HCT116 (cell line): Measurements from ENCODE around the gene RASGRP2. TPM values are rescaled to one million over a fixed set of nuclear protein-coding genes. Genes with fewer than 3 reads are reported as not detected.

ENCODE experiments used
- ATAC-seq: fragments of 200-7000 bp; cut with Tn5 transposase; 2 replicates; pipeline ENCODE4 v1.9.1; 2020; ENCODE audit warnings: mild to moderate bottlenecking, moderate library complexity
- BruUV-seq: library from RNA; stranded (reverse); fragments of 400-500 nt; replicated peaks from 2 replicates; lab custom pipeline; 2021; lab: Mats Ljungman, UMichigan
- CTCF ChIA-PET: fragments of 300-600 bp; sonication (Branson Sonifier 250); formaldehyde crosslinking; loops from one replicate; lab custom pipeline; 2021; ENCODE audit warnings: antibody characterized with exemption; lab: Charles Lee
- POLR2A ChIA-PET: fragments of 300-600, 350-600 bp; sonication (Branson Sonifier 250); formaldehyde crosslinking; loops from one replicate; lab custom pipeline; 2021; ENCODE audit warnings: antibody characterized with exemption; lab: Charles Lee
- RAD21 ChIA-PET, 2 experiments: fragments of 300-600 bp; sonication (Branson Sonifier 250); formaldehyde crosslinking; loops; one replicate each; lab custom pipeline; 2023; ENCODE audit warnings: low total read pairs in 2 of 2; ENCODE audit not compliant: uncharacterized antibody in 2 of 2, unreplicated experiment in 2 of 2, low non-redundant PET in 1 of 2; lab: Charles Lee
- DNase-seq: peaks from one replicate; pipeline ENCODE4 v3.0.0-alpha.2; 2010; ENCODE audit warnings: low read depth, low spot score
- H2AFZ ChIP-seq: fragments of 200-600 bp; shearing (Covaris generic), sonication (generic); 2 replicates; pipeline ENCODE4 v1.6.1; 2017; ENCODE audit warnings: low read depth, mixed run types, mixed read lengths, antibody characterized with exemption, low read length; ENCODE audit not compliant: poor library complexity, severe bottlenecking
- H3K27ac ChIP-seq: 2 replicates; pipeline ENCODE4 v1.5.1; 2012; ENCODE audit warnings: low read depth, low read length
- H3K27me3 ChIP-seq: fragments of 200-600 bp; sonication (generic); 2 replicates; pipeline ENCODE4 v1.6.1; 2016; ENCODE audit warnings: mixed run types, low read length, mixed read lengths; ENCODE audit not compliant: insufficient read depth
- H3K36me3 ChIP-seq, 2 experiments: fragments of 200-500 bp in 1 of 2; fragments of 200-600 bp in 1 of 2; sonication (Bioruptor generic) in 1 of 2; sonication (generic) in 1 of 2; 2 replicates each; pipeline versions ENCODE4 v1.5.1 to v1.6.1; 2014 to 2016; ENCODE audit warnings: low read length in 2 of 2, inconsistent platforms in 1 of 2, mixed read lengths in 1 of 2, mixed run types in 1 of 2; ENCODE audit not compliant: insufficient read depth in 2 of 2, control insufficient read depth in 1 of 2
- H3K4me1 ChIP-seq, 2 experiments: fragments of 200-600 bp in 1 of 2; sonication (generic) in 1 of 2; 2 replicates each; pipeline versions ENCODE4 v1.5.1 to v1.6.1; 2012 to 2017; ENCODE audit warnings: low read length in 2 of 2, inconsistent platforms in 1 of 2, mild to moderate bottlenecking in 1 of 2, mixed read lengths in 1 of 2, mixed run types in 1 of 2, moderate library complexity in 1 of 2; ENCODE audit not compliant: insufficient read depth in 2 of 2, control insufficient read depth in 1 of 2
- H3K4me2 ChIP-seq: fragments of 200-600 bp; sonication (generic); 2 replicates; pipeline ENCODE4 v1.6.1; 2017; ENCODE audit warnings: mixed run types, low read length, mixed read lengths
- H3K4me3 ChIP-seq, 2 experiments: fragments of 200-600 bp in 1 of 2; sonication (generic) in 1 of 2; replicated peaks in 1 of 2; 2 replicates each; pipeline ENCODE4 v1.5.1; 2011 to 2016; ENCODE audit warnings: low read length in 2 of 2, control low read depth in 1 of 2, low read depth in 1 of 2, mild to moderate bottlenecking in 1 of 2, mixed read lengths in 1 of 2, mixed run types in 1 of 2
- H3K79me2 ChIP-seq: fragments of 200-600 bp; sonication (generic); 2 replicates; pipeline ENCODE4 v1.6.1; 2017; ENCODE audit warnings: mild to moderate bottlenecking, mixed run types, low read length, moderate library complexity, mixed read lengths; ENCODE audit not compliant: insufficient read depth
- H3K9ac ChIP-seq: fragments of 200-600 bp; sonication (generic); 2 replicates; pipeline ENCODE4 v1.6.1; 2016; ENCODE audit warnings: low read length, mixed read lengths
- H3K9me2 ChIP-seq: fragments of 200-600 bp; sonication (generic), shearing (Covaris generic); 2 replicates; pipeline ENCODE4 v1.6.1; 2017; ENCODE audit warnings: mixed run types, mild to moderate bottlenecking, moderate library complexity; ENCODE audit not compliant: insufficient read depth
- H3K9me3 ChIP-seq, 2 experiments: fragments of 200-500 bp in 1 of 2; fragments of 200-600 bp in 1 of 2; sonication (Bioruptor generic) in 1 of 2; sonication (generic) in 1 of 2; 2 replicates each; pipeline ENCODE4 v1.6.1; 2014 to 2017; ENCODE audit warnings: low read length in 2 of 2, mixed read lengths in 2 of 2, inconsistent platforms in 1 of 2, low read depth in 1 of 2, mild to moderate bottlenecking in 1 of 2, mixed run types in 1 of 2, moderate library complexity in 1 of 2; ENCODE audit not compliant: control insufficient read depth in 1 of 2, insufficient read depth in 1 of 2
- H4K20me1 ChIP-seq: fragments of 200-600 bp; sonication (generic), shearing (Covaris generic); 2 replicates; pipeline ENCODE4 v1.6.1; 2017; ENCODE audit warnings: mixed run types, mild to moderate bottlenecking, moderate library complexity; ENCODE audit not compliant: insufficient read depth
- ATF3 ChIP-seq: IDR thresholded peaks from 2 replicates; pipeline ENCODE4 v1.6.1; 2012
- EGR1 ChIP-seq: IDR thresholded peaks from 2 replicates; pipeline ENCODE4 v1.6.1; 2012; ENCODE audit warnings: low read depth
- EZH2 ChIP-seq: fragments of 200-600 bp; sonication (generic); IDR thresholded peaks from 2 replicates; pipeline ENCODE4 v1.6.1; 2017; ENCODE audit warnings: antibody characterized with exemption, mixed run types
- EZH2phosphoT487 ChIP-seq: fragments of 200-600 bp; IDR thresholded peaks from 2 replicates; pipeline ENCODE4 v1.6.1; 2018; ENCODE audit warnings: antibody characterized with exemption, borderline replicate concordance
- JUND ChIP-seq: IDR thresholded peaks from 2 replicates; pipeline ENCODE4 v1.6.1; 2012
- MAX ChIP-seq: IDR thresholded peaks from 2 replicates; pipeline ENCODE4 v1.6.1; 2012
- RAD21 ChIP-seq: IDR thresholded peaks from 2 replicates; pipeline ENCODE4 v1.6.1; 2012; ENCODE audit warnings: low read depth, mild to moderate bottlenecking
- REST ChIP-seq: IDR thresholded peaks from 2 replicates; pipeline ENCODE4 v1.6.1; 2012; ENCODE audit warnings: low read depth
- intact Hi-C: fragments of 100-400 bp; cut with micrococcal nuclease; formaldehyde crosslinking; loops from 2 replicates; pipeline ENCODE4 v1.10.0; 2022
- total RNA-seq: library from RNA; stranded (reverse); gene quantifications from one replicate; pipeline ENCODE4 v1.2.1, GENCODE V29; 2021; ENCODE audit not compliant: unreplicated experiment
- TF ChIP-seq, protein P1 (sequence below), 3 experiments: fragments of 200-600 bp in 1 of 3; sonication (generic) in 1 of 3; IDR thresholded peaks in 2 of 3; conservative IDR thresholded peaks in 1 of 3; 2 replicates each; pipeline ENCODE4 v1.5.1; 2012 to 2017; ENCODE audit warnings: low read depth in 2 of 3, low read length in 2 of 3, antibody characterized with exemption in 1 of 3, borderline replicate concordance in 1 of 3, control low read depth in 1 of 3, mild to moderate bottlenecking in 1 of 3, mixed read lengths in 1 of 3, mixed run types in 1 of 3, moderate library complexity in 1 of 3; ENCODE audit not compliant: insufficient read depth in 1 of 3

Gene RASGRP2
- total RNA-seq, 1 experiment from 2014 or later = 12.8 TPM

DNA sequence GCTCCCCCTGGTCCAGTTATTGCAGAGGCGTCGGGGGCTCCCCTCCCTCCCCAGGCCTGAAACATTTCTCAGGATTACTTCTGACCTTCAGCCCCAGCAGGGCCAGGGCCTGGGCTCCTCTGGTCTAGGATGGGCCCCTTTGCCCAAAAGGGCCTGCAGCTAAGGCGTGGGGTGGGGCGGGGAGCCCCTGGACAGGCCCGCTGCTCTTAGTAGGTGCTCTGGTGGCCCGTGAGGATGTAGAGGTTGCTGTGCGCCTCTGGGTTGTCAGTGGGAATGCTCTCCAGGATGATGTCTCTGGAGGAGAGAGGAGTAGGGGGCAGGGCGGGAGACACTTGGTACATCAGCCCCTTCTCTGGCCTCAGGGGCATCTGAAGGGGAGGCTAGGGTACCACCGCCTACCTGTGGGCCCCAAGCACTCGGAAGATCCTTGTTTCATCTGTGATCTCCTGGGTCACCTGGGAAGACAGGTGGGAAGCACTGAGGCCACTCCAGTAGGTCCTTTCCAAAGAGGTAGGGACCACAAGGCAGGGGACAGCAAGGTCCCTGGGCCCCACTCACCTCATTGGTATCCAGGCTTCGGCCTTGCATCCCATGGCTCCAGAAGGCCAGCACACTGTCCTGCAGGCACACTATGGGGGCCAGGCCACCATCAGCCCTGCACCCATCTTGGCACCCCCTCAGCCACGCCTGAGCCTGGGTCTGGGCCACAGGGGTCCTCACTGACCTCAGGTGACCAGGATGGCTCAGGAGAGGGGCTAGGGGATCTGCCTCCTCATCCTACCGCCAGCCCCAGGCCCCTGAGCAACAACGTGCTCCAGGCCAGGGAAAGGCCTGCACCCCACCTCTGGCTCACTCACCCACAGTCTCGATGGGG, 45.6 kb upstream of the RASGRP2 start:
- no peak overlapping the region for H2AFZ ChIP-seq
- H3K4me3 ChIP-seq = no peak overlapping the region
- no peaks in the 10 kb centered on the region for H3K9me2 ChIP-seq
- H3K27ac ChIP-seq = no peak overlapping the region
- H3K9me3 ChIP-seq = no peaks in the 10 kb centered on the region
- intact Hi-C loops = loop anchor here (5.0 kb wide), 3 partner anchors 53 to 328 kb away; partner anchors contain the start of genes CDC42BPG and ZNHIT2
- H3K4me1 ChIP-seq = peaks cover 2 to 4% of the 10 kb centered on the region in 2 experiments; a peak in 2 of 4 replicates
- BruUV-seq = no TSS peak
- DNase-seq (no peak), ATAC-seq (no peak)
- TF ChIP-seq EZH2phosphoT487 = no peak
- TF ChIP-seq MAX = no peak
- no peaks in the 10 kb centered on the region for H4K20me1 ChIP-seq
- no peak overlapping the region for H3K4me2 ChIP-seq
- no peaks in the 10 kb centered on the region for H3K79me2 ChIP-seq
- ChIA-PET RAD21 (no interaction called here), POLR2A (interaction anchor here (0.8 to 2.0 kb wide), 2 partner anchors 11 to 13 kb away, joined by 6 to 9 read pairs; partner anchors contain the start of gene SF1), CTCF (no interaction called here)
- no peak overlapping the region for H3K9ac ChIP-seq
- H3K27me3 ChIP-seq = no peaks in the 10 kb centered on the region
- no peaks in the 10 kb centered on the region; a peak in 1 of 4 replicates for H3K36me3 ChIP-seq

DNA sequence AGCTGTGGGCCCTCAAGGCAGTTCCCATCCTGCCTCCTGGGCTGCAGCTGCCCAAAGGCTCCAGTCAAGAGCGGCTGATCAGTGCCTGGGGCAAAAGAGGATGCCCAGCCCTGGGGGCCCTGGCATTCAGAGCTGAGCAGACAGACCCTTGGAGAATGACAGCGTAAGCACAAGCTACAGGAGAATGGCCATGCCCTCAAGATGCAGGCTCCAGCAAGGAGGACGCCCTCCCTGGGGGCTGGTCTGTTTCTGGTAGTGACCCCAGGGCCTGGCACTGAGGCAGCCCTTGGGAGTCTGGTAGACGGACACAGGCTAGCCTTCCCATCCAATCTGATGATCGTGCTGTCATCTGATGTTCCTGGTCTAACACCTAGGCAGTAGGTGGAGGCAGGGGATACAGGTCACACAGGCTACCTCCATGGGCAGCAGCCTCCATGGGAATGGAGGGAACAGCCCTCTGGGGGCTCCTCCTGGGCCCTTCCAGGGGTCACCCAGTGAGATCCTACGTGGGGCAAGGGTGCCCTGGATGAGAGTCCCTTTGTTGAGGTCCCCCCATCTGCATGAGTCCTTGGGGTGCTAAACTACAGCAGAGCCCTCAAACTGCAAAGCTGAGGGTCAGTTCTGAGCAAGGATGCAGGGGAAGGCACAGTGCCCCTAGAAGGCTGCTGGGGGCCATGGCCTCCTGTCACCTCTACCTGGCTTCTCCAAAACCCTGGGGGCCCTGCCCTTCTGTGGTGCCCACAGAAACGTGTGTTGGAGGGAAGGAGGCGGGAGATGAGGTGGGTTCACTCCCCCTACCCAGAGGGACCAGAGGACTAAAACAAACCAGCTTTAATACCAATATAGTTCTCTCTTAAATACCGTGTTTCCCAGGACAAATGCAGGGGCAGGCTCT, 44.6 kb upstream of the RASGRP2 start:
- ChIA-PET POLR2A (interaction anchor here (2.0 kb wide), 1 partner anchor 10 kb away, joined by 9 read pairs; the partner anchor contains the start of gene SF1), RAD21 (no interaction called here), CTCF (interaction anchor here (0.6 to 1.6 kb wide), 10 partner anchors 10 to 339 kb away, joined by 3 to 13 read pairs (median 4); partner anchors contain the start of genes BATF2, CDC42BPG and SF1)
- no peaks in the 10 kb centered on the region for H3K79me2 ChIP-seq
- no peaks in the 10 kb centered on the region for H3K27me3 ChIP-seq
- no peak overlapping the region for H3K27ac ChIP-seq
- DNase-seq (no peak), ATAC-seq (no peak)
- BruUV-seq = no TSS peak
- no peaks in the 10 kb centered on the region for H4K20me1 ChIP-seq
- no peaks in the 10 kb centered on the region for H3K9me2 ChIP-seq
- H3K9ac ChIP-seq = no peak overlapping the region
- intact Hi-C loops = loop anchor here (5.0 kb wide), 3 partner anchors 54 to 329 kb away; partner anchors contain the start of genes CDC42BPG and ZNHIT2
- H3K4me3 ChIP-seq = no peak overlapping the region
- no peak overlapping the region for H3K4me2 ChIP-seq
- H2AFZ ChIP-seq = no peak overlapping the region
- no peaks in the 10 kb centered on the region for H3K9me3 ChIP-seq
- no peaks in the 10 kb centered on the region; a peak in 1 of 4 replicates for H3K36me3 ChIP-seq
- peaks cover 2 to 4% of the 10 kb centered on the region in 2 experiments; a peak in 2 of 4 replicates for H3K4me1 ChIP-seq
- TF ChIP-seq EZH2 = no peak
- TF ChIP-seq, protein P1, sequence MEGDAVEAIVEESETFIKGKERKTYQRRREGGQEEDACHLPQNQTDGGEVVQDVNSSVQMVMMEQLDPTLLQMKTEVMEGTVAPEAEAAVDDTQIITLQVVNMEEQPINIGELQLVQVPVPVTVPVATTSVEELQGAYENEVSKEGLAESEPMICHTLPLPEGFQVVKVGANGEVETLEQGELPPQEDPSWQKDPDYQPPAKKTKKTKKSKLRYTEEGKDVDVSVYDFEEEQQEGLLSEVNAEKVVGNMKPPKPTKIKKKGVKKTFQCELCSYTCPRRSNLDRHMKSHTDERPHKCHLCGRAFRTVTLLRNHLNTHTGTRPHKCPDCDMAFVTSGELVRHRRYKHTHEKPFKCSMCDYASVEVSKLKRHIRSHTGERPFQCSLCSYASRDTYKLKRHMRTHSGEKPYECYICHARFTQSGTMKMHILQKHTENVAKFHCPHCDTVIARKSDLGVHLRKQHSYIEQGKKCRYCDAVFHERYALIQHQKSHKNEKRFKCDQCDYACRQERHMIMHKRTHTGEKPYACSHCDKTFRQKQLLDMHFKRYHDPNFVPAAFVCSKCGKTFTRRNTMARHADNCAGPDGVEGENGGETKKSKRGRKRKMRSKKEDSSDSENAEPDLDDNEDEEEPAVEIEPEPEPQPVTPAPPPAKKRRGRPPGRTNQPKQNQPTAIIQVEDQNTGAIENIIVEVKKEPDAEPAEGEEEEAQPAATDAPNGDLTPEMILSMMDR (IDR thresholded peaks at IDR 0.05 in 2 of 3, conservative IDR thresholded peaks at IDR 0.05 in 1 of 3; ENCODE audit: borderline replicate concordance in 1 of 3, insufficient read depth in 1 of 3, low read depth in 2 of 3, low read length in 2 of 3) = no peak
- TF ChIP-seq REST = no peak
- no peak for TF ChIP-seq ATF3
- no peak for TF ChIP-seq JUND
- TF ChIP-seq EGR1 = no peak
- no peak for TF ChIP-seq RAD21
